HepG2 (cell line): ENCODE data around the gene SLF1. TPM values are rescaled to one million over a fixed set of nuclear protein-coding genes. Genes with fewer than 3 reads are reported as not detected.

Experiments used
- CREM ChIP-seq, 2 experiments: sonication (generic) in 1 of 2; formaldehyde crosslinking in 1 of 2; IDR thresholded peaks; 2 replicates each; pipeline versions ENCODE4 v1.4.0 to v1.6.1; 2016 to 2020; ENCODE audit warnings: antibody characterized with exemption in 1 of 2, mild to moderate bottlenecking in 1 of 2, missing genetic modification reagents in 1 of 2
- CTCF ChIP-seq: sonication (generic); formaldehyde crosslinking; IDR thresholded peaks from 2 replicates; pipeline ENCODE4 v1.5.0; 2020; ENCODE audit warnings: mild to moderate bottlenecking, missing genetic modification reagents, moderate library complexity
- FOXC1 ChIP-seq: sonication (generic); formaldehyde crosslinking; IDR thresholded peaks from 2 replicates; pipeline ENCODE4 v1.8.0; 2022; ENCODE audit warnings: mild to moderate bottlenecking, missing genetic modification reagents, borderline replicate concordance
- GATAD2A ChIP-seq: IDR thresholded peaks from 2 replicates; pipeline ENCODE4 v1.6.1; 2016
- HCFC1 ChIP-seq: fragments of 150-350 bp; IDR thresholded peaks from 2 replicates; pipeline ENCODE4 v1.6.1; 2014; ENCODE audit warnings: low read depth, low read length
- KDM4B ChIP-seq: sonication (generic); formaldehyde crosslinking; IDR thresholded peaks from 2 replicates; pipeline ENCODE4 v1.4.0; 2020; ENCODE audit warnings: missing genetic modification reagents
- RXRA ChIP-seq: sonication (generic); formaldehyde crosslinking; IDR thresholded peaks from 2 replicates; pipeline ENCODE4 v1.5.1; 2020; ENCODE audit warnings: missing genetic modification reagents
- SRSF9 ChIP-seq: fragments of 200-400 bp; formaldehyde crosslinking; IDR thresholded peaks from 2 replicates; pipeline ENCODE4 v1.6.1; 2018; ENCODE audit warnings: borderline replicate concordance, mild to moderate bottlenecking, low read depth, low read length; ENCODE audit not compliant: insufficient read depth, poor library complexity, severe bottlenecking
- TCF7 ChIP-seq: sonication (generic); IDR thresholded peaks from 2 replicates; pipeline ENCODE4 v1.6.1; 2016; ENCODE audit warnings: antibody characterized with exemption, low read depth
- TEAD3 ChIP-seq: optimal IDR thresholded peaks from 2 replicates; pipeline ENCODE3; 2016; ENCODE audit warnings: borderline replicate concordance
- TOPORS ChIP-seq: sonication (generic); formaldehyde crosslinking; IDR thresholded peaks from 2 replicates; pipeline ENCODE4 v1.8.0; 2023; ENCODE audit warnings: mild to moderate bottlenecking, missing genetic modification reagents
- YEATS4 ChIP-seq: sonication (generic); formaldehyde crosslinking; IDR thresholded peaks from 2 replicates; pipeline ENCODE4 v1.4.0; 2020; ENCODE audit warnings: missing genetic modification reagents, borderline replicate concordance
- ZNF121 ChIP-seq: sonication (generic); formaldehyde crosslinking; IDR thresholded peaks from 2 replicates; pipeline ENCODE4 v1.5.0; 2020; ENCODE audit warnings: mild to moderate bottlenecking, missing genetic modification reagents
- ZNF331 ChIP-seq: sonication (generic); formaldehyde crosslinking; IDR thresholded peaks from 2 replicates; pipeline ENCODE4 v1.4.0; 2020; ENCODE audit warnings: missing genetic modification reagents
- ZNF33B ChIP-seq: sonication (generic); formaldehyde crosslinking; IDR thresholded peaks from 2 replicates; pipeline ENCODE4 v1.5.1; 2020; ENCODE audit warnings: mild to moderate bottlenecking, missing genetic modification reagents
- ZNF510 ChIP-seq: sonication (generic); formaldehyde crosslinking; IDR thresholded peaks from 2 replicates; pipeline ENCODE4 v1.4.0; 2020; ENCODE audit warnings: low read depth, mild to moderate bottlenecking, missing genetic modification reagents
- ZNF687 ChIP-seq: sonication (generic); formaldehyde crosslinking; IDR thresholded peaks from 2 replicates; pipeline ENCODE4 v1.5.1; 2020; ENCODE audit warnings: mild to moderate bottlenecking, missing genetic modification reagents, moderate library complexity
- polyA plus RNA-seq, 8 experiments: library from polyadenylated mRNA; depleted of rRNA in 3 of 8; stranded (reverse) in 7 of 8; unstranded in 1 of 8; fragments of >200 nt; fragmentation: Illumina TruSeq in 4 of 8; extraction: Trizol in 4 of 8; gene quantifications; 2 replicates each; pipeline versions ENCODE4 v1.2.1 to v1.2.3, GENCODE V29; 2011 to 2016; ENCODE audit warnings: low read depth in 4 of 8, missing spikeins in 1 of 8, mixed read lengths in 1 of 8; ENCODE audit not compliant: insufficient read depth in 1 of 8
- total RNA-seq, 5 experiments: library from RNA; depleted of rRNA; stranded (reverse); fragments of >200 nt; fragmentation: Illumina TruSeq; extraction: Trizol; gene quantifications; 2 replicates each; pipeline ENCODE4 v1.2.3, GENCODE V29; 2016; ENCODE audit warnings: low read depth in 1 of 5
- TF ChIP-seq, protein P1 (sequence below): IDR thresholded peaks from 2 replicates; pipeline ENCODE4 v1.6.1; 2012; ENCODE audit warnings: inconsistent platforms
- TF ChIP-seq, protein P2 (sequence below): sonication (generic); formaldehyde crosslinking; IDR thresholded peaks from 2 replicates; pipeline ENCODE4 v1.4.0; 2020; ENCODE audit warnings: missing genetic modification reagents, borderline replicate concordance

The SLF1 gene
- total and polyA plus RNA-seq, 2 of the 13 experiments (the other 11 are each of a cell fraction or from before 2014, with no cell fraction given): 2.1 to 9.1 TPM

DNA sequence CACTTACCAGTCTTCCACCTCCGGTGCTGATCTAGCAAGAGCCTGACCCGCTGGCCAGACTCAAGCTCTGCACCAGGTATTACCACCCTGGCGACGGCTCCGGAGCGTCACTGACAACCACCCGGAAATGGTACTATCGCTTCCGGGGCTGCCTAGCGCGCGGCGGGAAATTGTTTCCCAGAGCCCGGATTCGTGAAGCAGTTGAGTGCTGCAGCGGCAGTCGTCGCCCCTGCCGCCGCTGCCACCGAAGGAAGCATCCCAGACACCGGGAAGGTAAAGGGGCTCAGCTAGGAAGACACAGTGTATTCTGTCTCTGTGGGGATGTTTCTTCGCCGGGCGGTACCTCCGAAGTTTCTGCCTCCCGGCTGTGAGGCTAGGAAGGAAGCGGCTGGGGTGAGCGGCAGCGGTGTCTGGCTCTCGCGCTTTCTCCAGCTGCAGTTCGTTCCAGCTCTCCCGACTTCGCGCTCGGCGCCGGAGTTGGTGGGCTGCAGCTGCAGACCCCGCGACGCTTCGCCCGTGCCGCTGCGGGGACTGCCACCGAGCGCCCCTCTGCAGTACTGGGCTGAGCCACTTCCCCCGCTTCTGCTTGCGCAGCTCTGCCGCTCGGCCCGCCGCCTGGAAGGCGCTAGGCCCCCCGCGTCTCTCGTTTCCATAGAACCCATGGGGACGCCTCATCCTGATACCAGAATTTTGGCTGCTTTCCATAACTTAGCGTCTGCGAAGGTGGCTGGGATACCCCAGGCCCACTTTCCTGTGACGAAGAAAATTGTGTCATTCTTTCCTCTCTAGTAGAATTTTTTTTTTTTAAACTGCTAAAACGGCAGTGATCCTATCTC lies at the start of gene SLF1, which contains the start of gene KIAA0825 (continued):
- TF ChIP-seq SRSF9 (no peak), RXRA (CRISPR knock-in tag) (peak; percentile 52; the same call in 1 of the 2 replicates), KDM4B (no peak), ZNF331 (CRISPR knock-in tag) (0 out of 2 replicates have a peak, but pooled peaks have one; percentile 51), ZNF121 (no peak), YEATS4 (CRISPR knock-in tag) (peak; percentile 74; the same call in 1 of the 2 replicates), HCFC1 (peak; percentile 72), TCF7 (no peak), TOPORS (no peak), CREM (IDR thresholded peaks at IDR 0.05) (peak; percentile 70), CREM (CRISPR knock-in tag; IDR thresholded peaks at IDR 0.05) (no peak), ZNF33B (peak; percentile 70; the same call in 1 of the 2 replicates), ZNF687 (CRISPR knock-in tag) (peak; percentile 87), TEAD3 (CRISPR knock-in tag) (peak; percentile 45), FOXC1 (CRISPR knock-in tag) (peak; percentile 55; the same call in 1 of the 2 replicates), ZNF510 (CRISPR knock-in tag) (peak; percentile 51; the same call in 1 of the 2 replicates), CTCF (peak; percentile 17; the same call in 1 of the 2 replicates), GATAD2A (CRISPR knock-in tag) (peak; percentile 19; the same call in 1 of the 2 replicates)
- TF ChIP-seq, protein P1, sequence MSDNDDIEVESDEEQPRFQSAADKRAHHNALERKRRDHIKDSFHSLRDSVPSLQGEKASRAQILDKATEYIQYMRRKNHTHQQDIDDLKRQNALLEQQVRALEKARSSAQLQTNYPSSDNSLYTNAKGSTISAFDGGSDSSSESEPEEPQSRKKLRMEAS: peak; percentile 87
- TF ChIP-seq, protein P2, sequence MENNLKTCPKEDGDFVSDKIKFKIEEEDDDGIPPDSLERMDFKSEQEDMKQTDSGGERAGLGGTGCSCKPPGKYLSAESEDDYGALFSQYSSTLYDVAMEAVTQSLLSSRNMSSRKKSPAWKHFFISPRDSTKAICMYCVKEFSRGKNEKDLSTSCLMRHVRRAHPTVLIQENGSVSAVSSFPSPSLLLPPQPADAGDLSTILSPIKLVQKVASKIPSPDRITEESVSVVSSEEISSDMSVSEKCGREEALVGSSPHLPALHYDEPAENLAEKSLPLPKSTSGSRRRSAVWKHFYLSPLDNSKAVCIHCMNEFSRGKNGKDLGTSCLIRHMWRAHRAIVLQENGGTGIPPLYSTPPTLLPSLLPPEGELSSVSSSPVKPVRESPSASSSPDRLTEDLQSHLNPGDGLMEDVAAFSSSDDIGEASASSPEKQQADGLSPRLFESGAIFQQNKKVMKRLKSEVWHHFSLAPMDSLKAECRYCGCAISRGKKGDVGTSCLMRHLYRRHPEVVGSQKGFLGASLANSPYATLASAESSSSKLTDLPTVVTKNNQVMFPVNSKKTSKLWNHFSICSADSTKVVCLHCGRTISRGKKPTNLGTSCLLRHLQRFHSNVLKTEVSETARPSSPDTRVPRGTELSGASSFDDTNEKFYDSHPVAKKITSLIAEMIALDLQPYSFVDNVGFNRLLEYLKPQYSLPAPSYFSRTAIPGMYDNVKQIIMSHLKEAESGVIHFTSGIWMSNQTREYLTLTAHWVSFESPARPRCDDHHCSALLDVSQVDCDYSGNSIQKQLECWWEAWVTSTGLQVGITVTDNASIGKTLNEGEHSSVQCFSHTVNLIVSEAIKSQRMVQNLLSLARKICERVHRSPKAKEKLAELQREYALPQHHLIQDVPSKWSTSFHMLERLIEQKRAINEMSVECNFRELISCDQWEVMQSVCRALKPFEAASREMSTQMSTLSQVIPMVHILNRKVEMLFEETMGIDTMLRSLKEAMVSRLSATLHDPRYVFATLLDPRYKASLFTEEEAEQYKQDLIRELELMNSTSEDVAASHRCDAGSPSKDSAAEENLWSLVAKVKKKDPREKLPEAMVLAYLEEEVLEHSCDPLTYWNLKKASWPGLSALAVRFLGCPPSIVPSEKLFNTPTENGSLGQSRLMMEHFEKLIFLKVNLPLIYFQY (CRISPR knock-in tag): peak; percentile 78
